NK-92 treated with Interleukin-12 subunit alpha and Interleukin-12 subunit beta, amount 100 ng/mL, for 24 hours (cell line): ENCODE results near the gene BCL2.
"Not testable (repeated sequence)": the region's sequence is repeated elsewhere in the genome, so short reads cannot be mapped to it uniquely, and the experiment has no call there.

Experiments used
- DNase-seq: peaks from one replicate; lab custom pipeline; 2025; lab: John Stamatoyannopoulos, UW

BCL2 gene

GRCh38 chr18:63258749-63259566 is 60.6 kb downstream of the BCL2 start:
- DNase-seq = no peak

GRCh38 chr18:63257453-63257852 is 62.1 kb downstream of the BCL2 start:
- DNase-seq = no peak

- DNase-seq = no peak
These were observed 64.1 kb downstream of the BCL2 start for GRCh38 chr18:63255435-63255834.

- no peak for DNase-seq
These were observed 64.7 kb downstream of the BCL2 start for GRCh38 chr18:63254716-63255399.

GRCh38 chr18:63253428-63254372 is 65.9 kb downstream of the BCL2 start:
- DNase-seq = no peak

- no peak for DNase-seq
These were observed 66.6 kb downstream of the BCL2 start for GRCh38 chr18:63253014-63253413.

GRCh38 chr18:63249771-63250170 is 69.8 kb downstream of the BCL2 start:
- DNase-seq = no peak

GRCh38 chr18:63247926-63248325 is 71.6 kb downstream of the BCL2 start:
- DNase-seq = no peak

GRCh38 chr18:63247506-63247905 is 72.1 kb downstream of the BCL2 start:
- DNase-seq = no peak

- DNase-seq = no peak
These were observed 74.0 kb downstream of the BCL2 start for GRCh38 chr18:63245600-63245999.

- no peak for DNase-seq
These were observed 75.0 kb downstream of the BCL2 start for GRCh38 chr18:63244607-63245006.

- DNase-seq = no peak
These were observed 77.8 kb downstream of the BCL2 start for GRCh38 chr18:63241760-63242159.

- DNase-seq = no peak
These were observed 78.3 kb downstream of the BCL2 start for GRCh38 chr18:63241317-63241712.

GRCh38 chr18:63240531-63241316 is 78.8 kb downstream of the BCL2 start:
- DNase-seq = no peak

- no peak for DNase-seq
These were observed 80.9 kb downstream of the BCL2 start for GRCh38 chr18:63238693-63239075.

GRCh38 chr18:63237881-63238692 is 81.5 kb downstream of the BCL2 start:
- no peak for DNase-seq

GRCh38 chr18:63236921-63237846 is 82.4 kb downstream of the BCL2 start:
- no peak for DNase-seq

GRCh38 chr18:63236406-63236805 is 83.2 kb downstream of the BCL2 start:
- no peak for DNase-seq

GRCh38 chr18:63235920-63236319 is 83.6 kb downstream of the BCL2 start:
- not testable (repeated sequence) for DNase-seq

- DNase-seq = no peak
These were observed 84.7 kb downstream of the BCL2 start for GRCh38 chr18:63234841-63235240.
